CD4-positive, alpha-beta T cell treated with Interleukin-2 at 100 ng/mL for 4 hours (primary cell): Measurements from ENCODE around the gene ABCF2.

Source experiments
- DNase-seq: peaks from one replicate; pipeline ENCODE4 v3.0.0-alpha.2; 2020; ENCODE audit warnings: low spot score

The ABCF2 gene

DNA sequence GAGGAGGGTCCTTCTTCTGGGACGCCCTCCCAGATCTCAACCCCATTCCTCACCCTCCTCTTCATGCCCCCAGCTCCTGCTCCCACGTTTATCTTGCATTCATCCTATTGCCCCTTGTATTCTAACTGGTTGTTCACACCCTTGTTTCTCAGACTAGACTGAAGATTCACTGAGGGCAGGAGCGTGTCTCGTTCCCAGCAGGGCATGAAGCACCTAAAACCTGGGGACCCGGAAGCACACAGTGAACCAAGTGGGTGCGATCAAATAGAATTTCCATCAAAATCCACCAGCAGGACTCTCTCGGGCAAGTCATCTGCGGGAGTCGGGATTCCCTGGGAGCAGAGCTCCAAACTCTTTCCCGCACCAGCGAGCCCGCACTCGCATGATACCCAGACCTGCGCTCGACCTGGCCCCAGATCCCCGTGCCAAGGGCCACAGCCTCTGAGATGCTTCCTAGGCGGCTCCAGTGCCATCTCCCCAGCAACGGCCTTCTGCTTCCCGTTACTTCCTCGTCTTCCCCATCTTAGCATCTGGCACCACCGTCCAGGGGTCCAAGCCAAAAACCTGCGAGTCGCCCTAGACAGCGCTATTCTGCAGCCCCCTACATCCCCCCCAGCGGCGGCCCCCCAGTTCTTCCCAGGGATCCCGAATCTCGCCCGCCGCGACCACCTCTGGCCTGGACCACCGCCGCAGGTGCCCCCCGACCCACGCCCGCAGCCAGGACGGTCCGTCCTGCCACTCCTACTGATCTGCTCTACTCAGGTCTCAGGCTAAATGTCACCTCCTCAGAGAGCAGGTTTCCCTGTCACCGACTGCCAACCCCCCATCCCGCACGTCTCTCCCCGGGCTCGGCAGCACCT, 53.4 kb downstream of the ABCF2 start:
- DNase-seq, result no peak

DNA sequence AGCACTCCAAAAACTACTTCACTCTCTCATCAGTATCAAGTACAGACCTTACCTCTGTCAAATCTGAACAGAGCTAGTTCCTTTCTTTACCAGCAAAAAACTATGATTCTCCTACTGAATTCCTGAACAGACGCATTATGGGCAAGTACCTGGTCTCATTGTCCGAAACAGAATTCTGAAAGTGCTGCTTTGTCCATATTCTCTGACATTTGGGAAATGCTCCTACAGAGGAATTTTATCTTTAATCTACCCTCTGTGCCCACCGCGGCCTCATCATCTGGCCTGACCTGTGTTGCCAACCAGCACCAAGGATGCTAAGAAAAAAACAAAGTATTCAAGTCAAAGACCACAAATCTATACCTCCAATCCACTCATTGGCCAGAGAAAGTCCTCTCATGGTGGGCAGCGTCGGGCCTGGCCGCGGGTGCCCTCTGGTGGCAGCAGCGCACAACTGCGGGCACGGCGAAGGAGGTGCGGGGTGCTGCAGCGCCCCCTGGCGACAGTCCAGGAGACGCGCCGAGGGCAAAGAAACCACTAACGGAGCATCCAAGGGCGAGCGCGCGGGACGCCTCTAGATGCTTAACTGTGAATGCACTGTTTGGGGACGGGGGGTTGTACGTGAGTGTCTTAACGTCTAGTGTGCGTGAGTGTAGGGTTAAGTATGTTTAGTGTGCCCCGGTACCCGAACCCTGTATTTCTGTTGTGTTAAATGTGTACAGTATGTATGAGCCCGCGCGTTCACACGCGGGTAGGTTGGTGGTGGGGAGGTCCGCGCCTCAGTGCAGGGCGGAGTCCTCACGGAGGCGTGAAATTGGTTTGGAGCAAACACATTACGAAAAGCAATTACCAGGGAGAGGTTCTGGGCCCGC, 54.5 kb downstream of the ABCF2 start:
- DNase-seq, result peak; percentile 78

DNA sequence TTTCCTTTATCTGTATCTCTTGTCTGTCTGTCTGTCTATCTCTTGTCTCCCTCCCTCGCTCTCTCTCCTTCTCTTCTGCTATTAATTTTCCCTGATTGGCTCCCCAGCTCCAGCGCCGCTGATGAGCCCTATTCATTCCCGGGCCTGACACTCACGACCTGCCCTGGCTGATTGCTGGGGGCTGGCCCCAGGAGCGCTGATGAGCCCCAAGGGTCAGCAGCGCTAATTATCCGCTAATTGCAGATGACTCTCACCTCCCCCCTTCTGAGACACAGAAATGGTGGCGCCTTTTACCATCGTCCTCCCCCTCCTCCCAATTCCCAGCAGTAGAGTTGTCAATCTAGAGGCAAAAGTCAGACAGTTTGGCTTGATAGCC, 58.2 kb downstream of the ABCF2 start:
- DNase-seq, result no peak

DNA sequence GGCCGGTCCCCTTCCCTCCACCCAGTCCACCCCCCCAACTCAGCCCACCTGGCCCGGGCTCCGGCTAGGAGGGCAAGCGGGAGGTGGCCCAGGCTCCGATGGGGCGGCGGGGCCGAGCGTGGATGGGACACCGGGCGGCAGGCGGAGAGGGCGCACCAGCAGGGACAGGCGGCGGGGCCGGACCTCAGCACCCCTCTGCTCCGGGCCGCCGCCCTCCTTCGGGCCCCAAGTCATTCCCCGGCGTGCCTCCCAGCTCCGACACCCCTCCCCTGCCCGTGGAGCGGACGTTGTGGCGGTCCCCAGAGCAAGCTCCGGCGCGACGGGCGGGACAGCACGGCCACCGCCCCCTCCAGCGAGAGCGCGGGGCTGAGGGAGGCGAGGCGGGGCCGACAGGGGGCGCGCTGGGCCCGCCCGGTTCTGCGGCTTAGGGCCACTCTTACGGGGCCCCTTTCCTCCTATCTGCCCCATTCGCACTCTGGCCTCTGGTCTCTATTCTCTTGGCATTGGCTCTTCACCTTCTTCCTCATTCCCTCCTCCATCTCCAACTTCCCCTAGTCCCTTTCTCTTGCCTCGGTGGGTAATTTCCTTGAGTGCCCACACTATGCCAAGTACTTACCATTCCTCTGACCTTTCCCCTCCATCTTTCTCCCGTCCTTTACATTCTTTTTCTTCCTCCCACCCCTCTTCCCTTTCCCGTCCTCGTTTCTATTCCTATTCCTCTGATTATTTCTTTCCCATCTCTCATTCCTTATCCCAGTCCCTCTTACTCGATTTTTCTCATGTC, 58.8 kb downstream of the ABCF2 start:
- peak; percentile 51 for DNase-seq

DNA sequence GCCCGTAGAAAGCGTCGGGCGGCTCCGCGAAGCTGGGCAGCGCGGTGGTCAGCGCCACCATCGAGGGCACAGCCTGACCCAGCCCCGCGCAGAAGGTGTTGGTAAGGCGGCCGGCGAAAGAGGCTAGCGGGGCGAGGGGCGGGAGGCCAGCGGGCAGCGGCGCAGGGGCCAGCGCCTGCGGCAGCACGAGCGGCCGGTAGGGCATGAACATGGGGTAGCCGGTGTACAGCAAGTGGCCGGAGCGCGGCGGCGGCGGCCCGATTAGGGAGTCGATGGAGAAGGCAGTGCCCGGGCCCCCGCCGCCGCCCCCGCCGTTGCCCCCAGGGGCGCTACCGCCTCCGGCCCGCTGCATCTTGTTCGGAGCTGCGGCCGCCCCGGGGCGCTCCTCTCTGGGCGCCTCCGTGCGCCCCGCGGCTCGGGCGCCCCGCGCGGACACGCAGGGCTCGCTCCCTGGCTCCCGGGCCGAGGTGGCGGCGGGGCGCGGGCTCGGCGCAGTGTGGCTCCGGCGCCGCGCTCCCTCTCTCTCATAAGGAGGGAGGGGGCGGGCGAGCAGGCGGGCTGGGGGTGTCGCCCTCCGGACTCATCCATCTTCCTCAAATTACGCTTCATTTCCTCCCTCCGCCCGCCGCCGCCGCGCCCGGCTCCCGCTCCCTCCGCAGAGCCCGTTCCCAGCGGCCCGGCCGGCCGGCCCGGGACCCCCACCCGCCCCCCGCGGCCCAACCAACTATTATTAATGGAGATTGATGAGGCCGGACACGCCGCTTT, 59.6 kb downstream of the ABCF2 start, which contains the start of gene GBX1:
TSS of gene GBX1 (minus strand) at position 498 of the 765 bp plus-strand sequence. CDS start at position 352, 146 bp downstream.
- DNase-seq, result no peak

DNA sequence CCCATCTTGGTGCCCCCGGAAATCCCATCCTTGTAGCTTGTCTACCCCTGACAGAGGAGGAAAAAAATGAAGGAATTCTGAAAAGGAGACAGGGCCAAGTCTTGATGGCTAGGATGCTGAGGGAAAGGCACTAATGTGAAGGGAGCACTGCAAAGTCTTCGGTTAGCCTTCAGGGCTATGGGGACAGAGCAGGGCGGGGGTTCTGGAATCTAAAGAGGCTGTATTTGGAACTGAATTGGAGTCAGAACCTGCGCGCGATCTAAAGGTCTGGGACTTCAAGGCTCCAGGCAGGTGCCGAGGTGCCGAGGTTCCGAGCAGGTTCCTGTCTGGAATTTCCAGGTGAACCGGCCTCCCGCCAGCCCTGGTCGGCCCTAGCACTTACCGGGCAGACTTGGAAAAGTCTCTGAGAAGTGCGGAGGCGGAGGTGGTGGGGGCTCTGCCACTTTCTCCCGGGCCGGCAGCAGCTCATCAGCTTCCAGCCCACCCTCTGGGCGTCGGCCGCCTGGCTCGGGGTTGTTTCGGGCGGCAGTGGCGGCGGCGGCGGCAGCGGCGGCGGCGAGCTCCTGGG, 60.3 kb downstream of the ABCF2 start:
- no peak for DNase-seq
